Stimulated activated CD8-positive, alpha-beta memory T cell treated with anti-CD3 and anti-CD28 coated beads, Interleukin-4, amount 100 ng/mL, for 24 hours (primary cell): ENCODE results near the gene ELAVL1.
"Not testable (repeated sequence)": the region's sequence is repeated elsewhere in the genome, so short reads cannot be mapped to it uniquely, and the experiment has no call there.

Source experiments
- DNase-seq: peaks from one replicate; pipeline ENCODE4 v3.0.0-alpha.2; 2020; ENCODE audit warnings: low read depth

Gene ELAVL1

GRCh38 chr19:8005534-8006256, at the start of gene ELAVL1:
Gene ELAVL1 (minus strand): TSS chr19:8005641. CDS start chr19:7991815, 13,826 bp downstream.
- DNase-seq = peak; percentile 86

DNA sequence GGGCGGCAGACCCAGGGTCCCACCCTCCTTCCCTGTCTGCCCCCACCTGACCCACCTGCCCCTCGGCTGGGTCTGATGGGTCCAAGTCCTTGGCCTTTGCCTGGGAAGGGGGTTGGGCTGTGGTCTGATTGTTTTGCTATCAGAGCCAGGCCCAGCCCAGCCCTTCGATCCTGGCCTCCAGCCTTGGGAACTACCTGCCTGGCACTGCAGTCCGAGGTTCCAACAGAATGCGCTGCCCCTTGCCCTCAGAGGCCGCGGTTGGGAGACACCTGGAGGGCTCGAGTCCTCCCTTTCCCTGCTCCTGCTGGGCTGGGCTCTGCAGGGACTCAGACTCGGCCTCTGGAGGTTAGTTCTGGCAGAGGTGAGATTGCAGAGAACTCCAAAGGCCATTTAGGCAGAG, 48.7 kb upstream of the ELAVL1 start:
- DNase-seq = no peak

GRCh38 chr19:8052464-8052859, 47.0 kb upstream of the ELAVL1 start, which contains the start of gene CCL25:
Gene CCL25 (plus strand): TSS chr19:8052760. CDS start chr19:8053050, 290 bp downstream.
- DNase-seq = no peak

GRCh38 chr19:8050274-8051096, 45.0 kb upstream of the ELAVL1 start:
- peak; percentile 86 for DNase-seq

DNA sequence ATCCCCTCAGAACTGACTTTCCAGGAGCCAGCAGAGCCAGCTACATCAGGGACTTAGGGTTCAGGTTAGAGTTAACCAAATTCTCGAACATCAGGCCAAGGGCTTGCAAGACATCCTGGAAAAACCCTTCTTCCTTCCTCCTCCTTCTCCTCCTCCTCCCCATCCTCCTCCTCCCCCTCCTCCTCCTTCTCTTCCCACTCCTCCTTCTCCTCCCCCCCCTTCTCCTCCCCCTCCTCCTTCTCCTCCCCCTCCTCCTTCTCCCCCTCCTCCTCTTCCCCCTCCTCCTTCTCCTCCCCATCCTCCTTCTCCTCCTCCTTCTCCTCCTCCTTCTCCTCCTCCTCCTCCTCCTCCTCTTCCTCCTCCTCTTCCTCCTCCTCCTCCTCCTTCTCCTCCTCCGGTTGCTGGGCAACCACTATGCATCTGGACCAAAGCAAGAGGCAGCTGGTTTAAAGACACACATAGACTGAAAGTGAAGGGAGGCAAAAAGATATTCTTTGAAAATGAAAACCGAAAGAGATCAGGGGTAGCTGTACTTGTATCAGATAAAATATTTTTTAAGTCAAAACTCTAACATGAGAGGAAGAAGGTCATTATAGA, 41.2 kb upstream of the ELAVL1 start:
- no peak for DNase-seq

DNA sequence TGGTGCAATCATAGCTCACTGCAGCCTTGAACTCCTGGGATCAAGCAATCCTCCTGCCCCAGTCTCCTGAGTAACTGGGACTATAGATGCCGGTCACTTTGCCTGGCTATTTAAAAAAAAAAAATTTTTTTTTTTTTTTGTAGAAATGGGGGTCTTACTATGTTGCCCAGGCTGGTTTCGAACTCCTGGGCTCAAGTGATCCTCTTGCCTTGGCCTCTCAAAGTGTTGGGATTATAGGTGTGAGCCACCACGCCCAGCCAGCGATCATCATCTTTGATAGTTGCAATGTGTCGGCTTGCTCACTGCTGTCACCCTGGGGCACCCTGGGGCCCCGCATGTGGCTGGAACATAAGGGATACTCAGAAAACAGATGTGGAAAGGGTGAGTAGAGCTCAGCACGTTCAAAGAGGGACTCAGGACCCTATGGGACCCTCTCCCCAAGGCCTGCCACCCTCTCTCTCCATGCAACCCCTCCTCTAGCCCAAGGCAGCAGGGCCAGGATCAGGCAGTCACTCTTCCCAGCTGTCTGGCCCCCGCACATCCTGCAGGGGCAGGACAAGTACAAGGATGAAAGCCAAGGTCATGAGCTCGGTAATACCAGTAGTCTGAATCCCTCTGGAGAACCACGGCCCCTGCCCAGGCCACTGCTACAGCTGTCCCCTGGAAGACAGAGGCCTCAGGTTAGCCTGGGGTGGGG, 40.6 kb upstream of the ELAVL1 start:
- no peak for DNase-seq

DNA sequence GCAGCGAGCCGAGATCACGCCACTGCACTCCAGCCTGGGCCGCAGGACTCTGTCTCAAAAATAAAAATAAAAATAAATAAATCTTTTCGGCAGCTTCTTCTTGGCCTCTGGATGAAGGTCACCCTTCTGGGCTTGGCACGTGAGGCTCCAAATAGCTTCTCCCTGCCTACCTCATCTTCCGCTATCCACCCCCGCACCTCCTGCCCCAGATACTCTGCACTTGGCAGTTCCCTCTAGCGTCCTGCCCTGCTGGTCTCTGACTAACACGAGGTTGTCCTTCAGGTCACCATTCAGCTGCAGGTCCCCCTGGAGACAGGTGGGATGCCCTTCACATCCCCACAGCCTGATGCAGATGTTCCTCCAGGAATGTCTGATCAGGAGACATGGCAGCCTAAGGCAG, 38.6 kb upstream of the ELAVL1 start:
- no peak for DNase-seq

DNA sequence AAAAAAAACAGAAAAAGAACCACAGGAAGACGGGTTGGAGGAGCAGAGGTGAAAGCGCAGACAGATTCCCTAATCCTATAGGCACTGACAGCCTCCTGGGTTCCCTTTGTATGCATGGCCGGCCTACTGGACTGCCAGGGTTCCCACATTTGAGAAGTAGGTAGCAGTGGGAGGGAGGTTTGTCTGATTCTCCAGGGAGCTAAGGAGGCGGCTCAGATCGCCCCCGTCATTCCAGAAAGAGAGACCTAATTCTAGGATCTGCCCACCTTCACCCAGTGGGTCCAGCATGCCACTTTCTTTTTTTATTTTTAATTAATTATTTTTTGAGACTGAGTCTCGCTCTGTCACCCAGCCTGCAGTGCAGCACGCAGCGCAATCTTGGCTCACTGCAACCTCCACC, 37.5 kb upstream of the ELAVL1 start:
- no peak for DNase-seq

DNA sequence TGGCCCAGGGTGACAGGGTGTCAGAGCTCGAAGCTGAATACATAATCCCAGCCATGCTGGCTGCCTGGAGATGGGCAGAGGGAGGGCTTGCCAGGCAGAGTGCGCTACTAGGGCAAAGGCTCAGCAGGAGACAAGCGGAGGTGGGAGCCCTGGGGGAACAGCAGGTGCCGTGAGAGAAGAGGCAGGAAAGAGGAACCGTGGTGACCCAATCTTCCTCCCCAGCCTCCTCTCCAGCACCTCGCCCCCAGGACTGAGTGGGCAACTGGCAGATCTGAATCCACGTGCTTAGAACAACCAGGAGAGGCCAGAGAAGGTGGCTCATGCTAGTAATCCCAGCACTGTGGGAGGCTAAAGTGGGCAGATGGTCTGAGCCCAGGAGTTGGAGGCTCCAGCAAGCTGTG, 36.1 kb upstream of the ELAVL1 start:
- no peak for DNase-seq

DNA sequence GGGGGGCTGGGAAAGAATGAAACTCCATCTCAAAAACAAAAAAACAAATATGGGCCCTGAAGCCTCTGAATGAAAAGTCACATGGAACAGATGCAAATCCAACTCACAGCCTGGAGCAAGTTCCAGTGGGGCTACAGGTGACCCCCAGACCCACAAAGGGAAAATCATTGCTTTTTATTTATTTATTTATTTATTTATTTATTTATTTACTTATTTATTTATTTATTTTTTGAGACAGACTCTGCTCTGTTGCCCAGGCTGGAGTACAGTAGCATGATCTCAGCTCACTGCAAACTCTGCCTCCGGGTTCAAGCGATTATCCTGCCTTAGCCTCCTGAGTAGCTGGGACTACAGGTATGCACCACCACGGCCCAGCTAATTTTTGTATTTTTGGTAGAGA, 33.8 kb upstream of the ELAVL1 start:
- no peak for DNase-seq

DNA sequence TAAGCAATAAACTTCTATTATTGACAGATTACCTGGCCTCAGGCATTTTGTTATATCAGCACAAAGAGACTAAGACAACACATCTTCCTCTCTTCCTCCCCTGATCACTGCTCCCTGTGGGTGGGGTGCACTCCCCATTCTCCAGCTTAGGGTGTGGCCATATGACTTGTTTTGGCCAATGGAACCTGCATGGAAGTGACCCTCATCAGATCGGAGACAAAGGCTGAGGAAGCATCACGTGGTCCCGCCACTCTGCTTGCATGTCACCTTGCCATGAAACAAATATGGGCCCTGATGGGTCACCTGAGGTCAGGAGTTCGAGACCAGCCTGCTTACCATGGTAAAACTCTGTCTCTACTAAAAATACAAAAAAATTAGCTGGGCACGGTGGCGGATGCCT, 33.4 kb upstream of the ELAVL1 start:
- no peak for DNase-seq

DNA sequence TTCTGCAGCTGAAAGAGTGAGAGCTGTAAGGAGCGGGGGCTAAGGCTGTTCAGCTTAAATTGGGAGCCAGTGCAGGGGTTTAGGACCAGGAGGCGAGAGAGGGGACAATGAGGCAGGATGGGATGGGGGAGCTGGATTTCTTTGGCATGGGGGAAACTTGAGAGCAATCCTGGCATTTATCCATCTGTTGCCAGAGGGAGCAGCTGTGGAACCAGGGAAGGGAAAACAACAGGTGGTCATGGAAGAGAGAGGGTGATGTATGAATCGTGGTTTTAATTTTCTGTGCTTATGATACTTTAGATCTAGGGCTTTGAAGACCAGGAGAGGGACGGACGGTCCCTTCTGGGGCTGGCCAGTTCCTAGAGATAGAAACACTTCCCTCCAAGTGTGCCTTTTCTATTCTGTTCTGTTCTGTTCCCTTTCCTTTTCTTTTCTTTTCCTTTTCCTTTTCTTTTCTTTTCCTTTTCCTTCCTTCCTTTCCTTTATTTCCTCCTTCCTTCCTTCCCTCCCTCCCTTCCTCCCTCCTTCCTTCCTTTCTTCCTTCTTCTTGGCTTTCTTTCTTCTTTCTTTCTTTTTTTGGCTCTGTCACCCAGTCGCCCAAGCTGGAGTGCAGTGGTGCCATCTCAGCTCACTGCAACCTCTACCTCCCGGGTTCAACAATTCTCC, 31.1 kb upstream of the ELAVL1 start:
- DNase-seq = no peak

GRCh38 chr19:8034178-8034525, 28.7 kb upstream of the ELAVL1 start:
- DNase-seq = no peak

- DNase-seq = not testable (repeated sequence)
Measured at GRCh38 chr19:8033287-8034177, 28.1 kb upstream of the ELAVL1 start.

GRCh38 chr19:8030960-8031359, 25.5 kb upstream of the ELAVL1 start:
- no peak for DNase-seq

GRCh38 chr19:8028951-8029491, 23.6 kb upstream of the ELAVL1 start:
- no peak for DNase-seq

DNA sequence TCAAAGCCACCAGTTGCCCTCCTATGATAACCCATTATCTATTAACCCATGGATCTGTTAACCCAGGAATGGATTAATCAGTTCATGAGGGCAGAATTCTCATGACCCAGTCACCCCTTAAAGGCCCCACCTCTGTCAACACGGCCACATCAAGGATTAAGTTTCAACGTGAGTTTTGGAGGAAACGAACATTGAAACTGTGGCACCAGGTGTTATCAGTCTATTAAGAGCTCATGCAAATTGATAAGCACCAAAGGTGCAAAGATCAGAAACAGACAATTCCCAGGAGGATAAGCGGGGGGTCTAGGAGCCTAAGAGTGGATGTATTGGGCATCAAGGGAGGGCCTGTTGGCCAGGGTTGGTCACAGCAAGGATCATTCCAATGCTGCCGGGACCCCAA, 19.9 kb upstream of the ELAVL1 start:
- DNase-seq = no peak

DNA sequence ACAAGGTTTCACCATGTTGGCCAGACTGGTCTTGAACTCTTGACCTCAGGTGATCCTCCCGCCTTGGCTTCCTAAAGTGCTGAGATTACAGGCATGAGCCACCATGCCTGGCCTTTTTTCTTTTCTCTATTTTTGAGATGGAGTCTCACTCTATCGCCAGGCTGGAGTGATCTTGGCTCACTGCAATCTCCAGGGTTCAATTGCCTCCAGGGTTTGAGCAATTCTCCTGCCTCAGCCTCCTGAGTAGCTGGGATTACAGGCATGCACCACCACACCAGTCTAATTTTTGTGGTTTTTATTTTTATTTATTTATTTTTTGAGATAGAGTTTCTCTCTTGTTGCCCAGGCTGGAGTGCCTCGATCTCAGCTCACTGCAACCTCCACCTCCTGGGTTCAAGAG, 18.8 kb upstream of the ELAVL1 start:
- DNase-seq = not testable (repeated sequence)

- DNase-seq = no peak
Measured at GRCh38 chr19:8023371-8023770, 17.9 kb upstream of the ELAVL1 start.

DNA sequence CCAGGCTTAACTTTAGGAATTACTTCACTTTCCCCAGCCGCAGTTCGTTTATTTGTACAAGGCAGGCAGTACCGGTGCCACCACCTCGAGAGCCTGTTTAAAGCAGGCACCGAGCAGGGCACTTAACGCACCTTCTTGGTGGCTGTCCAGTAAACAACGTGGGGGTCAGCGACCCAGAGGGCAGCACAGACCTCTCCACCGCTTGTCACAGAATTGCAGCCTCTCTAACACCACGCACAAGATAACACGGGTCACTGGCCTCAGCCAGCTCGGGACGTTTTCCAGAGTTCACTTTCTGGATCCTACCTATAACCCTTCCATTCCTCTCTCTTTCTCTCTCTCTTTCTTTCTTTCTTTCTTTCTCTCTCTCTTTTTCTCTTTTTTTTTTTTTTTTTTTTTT, 16.8 kb upstream of the ELAVL1 start:
- DNase-seq = no peak

DNA sequence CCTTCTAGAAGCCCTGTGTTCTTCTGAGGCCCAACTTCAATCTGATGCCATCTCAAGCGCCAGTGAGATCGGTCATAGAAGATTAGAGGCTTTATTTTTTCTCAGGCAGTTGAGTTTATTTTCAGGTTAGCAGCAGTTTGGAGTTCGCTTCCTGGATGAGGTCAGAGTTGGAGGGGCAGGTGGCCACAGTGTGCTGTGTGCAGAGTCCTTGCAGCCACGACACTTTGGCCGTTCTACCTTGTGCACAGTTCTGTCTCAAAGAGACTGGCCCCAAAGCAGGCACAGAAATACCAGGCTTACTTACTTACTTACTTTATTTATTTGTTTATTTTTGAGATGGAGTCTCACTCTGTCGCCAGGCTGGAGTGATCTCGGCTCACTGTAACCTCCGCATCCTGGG, 15.9 kb upstream of the ELAVL1 start:
- no peak for DNase-seq
